ENCODE measurements around the gene MORN1.

DNA sequence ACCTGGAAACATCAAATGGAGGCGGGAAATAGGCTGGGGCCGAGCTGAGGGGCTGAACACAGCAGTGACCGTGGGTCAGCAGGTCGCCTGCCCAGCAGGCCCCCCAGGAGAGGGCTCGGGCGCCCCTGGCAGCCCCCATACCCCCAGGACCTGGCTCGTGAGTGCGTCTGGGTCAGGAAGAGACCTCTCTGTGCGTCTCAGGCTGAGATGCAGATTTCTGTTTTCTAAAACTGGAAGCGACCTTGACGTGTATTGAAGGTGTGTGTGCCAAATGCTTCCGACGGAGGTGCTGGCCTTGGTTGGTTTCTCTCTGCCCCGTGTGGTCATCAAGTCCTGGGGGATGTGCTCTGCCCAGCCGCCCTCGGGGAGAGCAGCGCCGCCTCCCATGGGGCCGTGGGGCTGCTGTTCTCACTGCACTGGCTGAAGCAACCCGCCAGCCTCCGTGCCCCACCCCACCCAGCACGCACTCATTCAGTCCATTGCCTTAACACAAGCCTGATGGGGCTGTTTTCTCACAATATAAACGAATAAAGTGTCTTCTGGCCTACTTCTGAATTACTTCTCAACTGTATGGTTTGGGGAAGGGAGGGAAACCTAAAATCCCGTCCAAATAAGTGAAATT is 13.6 kb upstream of the MORN1 start:
- TF ChIP-seq POLR2A (IDR thresholded peaks at IDR 0.05), result no peak
- TF ChIP-seq, protein P1, sequence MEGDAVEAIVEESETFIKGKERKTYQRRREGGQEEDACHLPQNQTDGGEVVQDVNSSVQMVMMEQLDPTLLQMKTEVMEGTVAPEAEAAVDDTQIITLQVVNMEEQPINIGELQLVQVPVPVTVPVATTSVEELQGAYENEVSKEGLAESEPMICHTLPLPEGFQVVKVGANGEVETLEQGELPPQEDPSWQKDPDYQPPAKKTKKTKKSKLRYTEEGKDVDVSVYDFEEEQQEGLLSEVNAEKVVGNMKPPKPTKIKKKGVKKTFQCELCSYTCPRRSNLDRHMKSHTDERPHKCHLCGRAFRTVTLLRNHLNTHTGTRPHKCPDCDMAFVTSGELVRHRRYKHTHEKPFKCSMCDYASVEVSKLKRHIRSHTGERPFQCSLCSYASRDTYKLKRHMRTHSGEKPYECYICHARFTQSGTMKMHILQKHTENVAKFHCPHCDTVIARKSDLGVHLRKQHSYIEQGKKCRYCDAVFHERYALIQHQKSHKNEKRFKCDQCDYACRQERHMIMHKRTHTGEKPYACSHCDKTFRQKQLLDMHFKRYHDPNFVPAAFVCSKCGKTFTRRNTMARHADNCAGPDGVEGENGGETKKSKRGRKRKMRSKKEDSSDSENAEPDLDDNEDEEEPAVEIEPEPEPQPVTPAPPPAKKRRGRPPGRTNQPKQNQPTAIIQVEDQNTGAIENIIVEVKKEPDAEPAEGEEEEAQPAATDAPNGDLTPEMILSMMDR (IDR thresholded peaks at IDR 0.05), result no peak
